IPS-18a (cell line): Measurements from ENCODE around the gene ACOT6.
"Not testable (repeated sequence)": the region's sequence is repeated elsewhere in the genome, so short reads cannot be mapped to it uniquely, and the experiment has no call there.

Source experiments
- H3K27ac ChIP-seq: one replicate; pipeline ENCODE4 v1.5.1; 2013; ENCODE audit warnings: low read length
- H3K27me3 ChIP-seq: one replicate; pipeline ENCODE4 v1.6.1; 2013; ENCODE audit warnings: mild to moderate bottlenecking, low read length; ENCODE audit not compliant: control insufficient read depth, insufficient read depth
- H3K36me3 ChIP-seq: one replicate; pipeline ENCODE4 v1.6.1; 2013; ENCODE audit warnings: low read depth, low read length; ENCODE audit not compliant: control insufficient read depth
- H3K4me1 ChIP-seq: one replicate; pipeline ENCODE4 v1.6.1; 2013; ENCODE audit warnings: low read depth, low read length; ENCODE audit not compliant: control insufficient read depth
- H3K4me3 ChIP-seq: one replicate; pipeline ENCODE4 v1.5.1; 2013; ENCODE audit warnings: low read length
- H3K9ac ChIP-seq: one replicate; pipeline ENCODE4 v1.6.1; 2013; ENCODE audit warnings: mild to moderate bottlenecking, low read length, moderate library complexity
- H3K9me3 ChIP-seq: one replicate; pipeline ENCODE4 v1.6.1; 2013; ENCODE audit warnings: low read depth, low read length; ENCODE audit not compliant: control insufficient read depth

ACOT6 gene, protein sequence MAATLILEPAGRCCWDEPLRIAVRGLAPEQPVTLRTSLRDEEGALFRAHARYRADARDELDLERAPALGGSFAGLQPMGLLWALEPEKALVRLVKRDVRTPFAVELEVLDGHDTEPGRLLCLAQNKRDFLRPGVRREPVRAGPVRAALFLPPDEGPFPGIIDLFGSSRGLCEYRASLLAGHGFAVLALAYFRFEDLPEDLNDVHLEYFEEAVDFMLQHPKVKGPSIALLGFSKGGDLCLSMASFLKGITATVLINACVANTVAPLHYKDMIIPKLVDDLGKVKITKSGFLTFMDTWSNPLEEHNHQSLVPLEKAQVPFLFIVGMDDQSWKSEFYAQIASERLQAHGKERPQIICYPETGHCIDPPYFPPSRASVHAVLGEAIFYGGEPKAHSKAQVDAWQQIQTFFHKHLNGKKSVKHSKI

DNA sequence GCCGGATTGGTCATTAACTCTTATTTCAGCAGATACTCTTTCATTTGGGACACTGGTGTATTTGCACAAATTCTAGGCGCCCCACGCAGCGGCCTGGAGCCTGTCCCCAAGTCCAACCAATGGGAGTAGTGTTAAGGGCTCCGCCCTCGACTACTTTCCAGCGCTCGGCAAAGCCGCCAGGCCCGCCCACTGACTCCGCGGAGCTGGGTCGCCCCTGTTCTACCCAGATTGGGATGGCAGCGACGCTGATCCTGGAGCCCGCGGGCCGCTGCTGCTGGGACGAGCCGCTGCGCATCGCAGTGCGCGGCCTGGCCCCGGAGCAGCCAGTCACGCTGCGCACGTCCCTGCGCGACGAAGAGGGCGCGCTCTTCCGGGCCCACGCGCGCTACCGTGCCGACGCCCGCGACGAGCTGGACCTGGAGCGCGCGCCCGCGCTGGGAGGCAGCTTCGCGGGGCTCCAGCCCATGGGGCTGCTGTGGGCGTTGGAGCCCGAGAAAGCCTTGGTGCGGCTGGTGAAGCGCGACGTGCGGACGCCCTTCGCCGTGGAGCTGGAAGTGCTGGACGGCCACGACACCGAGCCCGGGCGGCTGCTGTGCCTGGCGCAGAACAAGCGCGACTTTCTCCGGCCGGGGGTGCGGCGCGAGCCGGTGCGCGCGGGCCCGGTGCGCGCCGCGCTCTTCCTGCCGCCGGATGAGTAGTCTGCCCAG lies at the start of gene ACOT6:
ACOT6 (plus strand) TSS at position 179 of the 707 bp plus-strand sequence; CDS start at position 234, 55 bp downstream.
- Histone ChIP-seq H3K27ac (no peak within 1 kb of the TSS), H3K36me3 (no peaks in the 10 kb centered on the region), H3K9ac (peak within 1 kb of the TSS; percentile 50)

DNA sequence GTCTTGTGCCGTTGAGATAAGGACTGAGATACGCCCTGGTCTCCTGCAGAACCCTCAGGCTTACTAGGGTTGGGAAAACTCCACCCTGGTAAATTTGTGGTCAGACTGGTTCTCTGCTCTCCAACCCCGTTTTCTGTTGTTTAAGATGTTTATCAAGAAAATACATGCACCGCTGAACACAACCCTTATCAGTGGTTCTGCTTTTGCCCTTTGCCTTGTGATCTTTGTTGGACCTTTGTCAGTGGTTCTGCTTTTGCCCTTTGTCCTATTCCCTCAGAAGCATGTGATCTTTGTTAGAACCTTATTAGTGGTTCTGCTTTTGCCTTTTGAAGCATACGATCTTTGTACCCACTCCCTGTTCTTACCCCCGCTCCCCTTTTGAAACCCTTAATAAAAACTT lies 49.6 kb upstream of the ACOT6 start:
- not testable (repeated sequence) for H3K27me3 ChIP-seq, H3K36me3 ChIP-seq, H3K4me1 ChIP-seq, H3K27ac ChIP-seq, H3K9me3 ChIP-seq, H3K4me3 ChIP-seq, H3K9ac ChIP-seq

More for the DNA sequence above, at the start of gene ACOT6:
- H3K4me1 ChIP-seq: peaks cover 8% of the 10 kb centered on the region
- H3K4me3 ChIP-seq: peak within 1 kb of the TSS; percentile 71
- H3K27me3 ChIP-seq: peaks cover 40% of the 10 kb centered on the region
- no peaks in the 10 kb centered on the region for H3K9me3 ChIP-seq

- H3K4me3 ChIP-seq, H3K4me1 ChIP-seq, H3K27me3 ChIP-seq, H3K27ac ChIP-seq, H3K9me3 ChIP-seq, H3K9ac ChIP-seq, H3K36me3 ChIP-seq: not testable (repeated sequence)
Observed at GRCh38 chr14:73566431-73566830, 45.9 kb upstream of the ACOT6 start.

DNA sequence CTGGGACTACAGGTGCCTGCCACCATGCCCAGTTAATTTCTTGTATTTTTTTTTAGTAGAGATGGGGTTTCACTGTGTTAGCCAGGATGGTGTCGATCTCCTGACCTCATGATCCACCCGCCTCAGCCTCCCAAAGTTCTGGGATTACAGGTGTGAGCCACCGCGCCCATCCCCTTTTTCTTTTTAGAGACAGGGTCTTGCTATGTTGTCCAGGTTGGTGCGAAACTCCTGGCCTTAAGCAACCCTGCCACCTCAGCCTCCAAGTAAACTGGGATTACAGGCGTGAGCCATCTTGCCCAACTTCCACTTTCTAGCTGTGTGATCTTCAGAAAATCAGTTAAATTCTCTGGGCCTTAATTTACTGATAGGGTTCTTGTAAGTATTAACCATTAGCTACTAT lies 45.4 kb upstream of the ACOT6 start:
- H3K27ac ChIP-seq, H3K27me3 ChIP-seq, H3K9ac ChIP-seq, H3K4me1 ChIP-seq, H3K9me3 ChIP-seq, H3K4me3 ChIP-seq, H3K36me3 ChIP-seq: not testable (repeated sequence)

GRCh38 chr14:73567358-73567757 lies 45.0 kb upstream of the ACOT6 start:
- Histone ChIP-seq H3K4me3 (no peak overlapping the region), H3K9me3 (no peaks in the 10 kb centered on the region), H3K36me3 (no peaks in the 10 kb centered on the region), H3K4me1 (peaks cover 8% of the 10 kb centered on the region), H3K27ac (no peak overlapping the region), H3K27me3 (no peaks in the 10 kb centered on the region), H3K9ac (no peak overlapping the region)

DNA sequence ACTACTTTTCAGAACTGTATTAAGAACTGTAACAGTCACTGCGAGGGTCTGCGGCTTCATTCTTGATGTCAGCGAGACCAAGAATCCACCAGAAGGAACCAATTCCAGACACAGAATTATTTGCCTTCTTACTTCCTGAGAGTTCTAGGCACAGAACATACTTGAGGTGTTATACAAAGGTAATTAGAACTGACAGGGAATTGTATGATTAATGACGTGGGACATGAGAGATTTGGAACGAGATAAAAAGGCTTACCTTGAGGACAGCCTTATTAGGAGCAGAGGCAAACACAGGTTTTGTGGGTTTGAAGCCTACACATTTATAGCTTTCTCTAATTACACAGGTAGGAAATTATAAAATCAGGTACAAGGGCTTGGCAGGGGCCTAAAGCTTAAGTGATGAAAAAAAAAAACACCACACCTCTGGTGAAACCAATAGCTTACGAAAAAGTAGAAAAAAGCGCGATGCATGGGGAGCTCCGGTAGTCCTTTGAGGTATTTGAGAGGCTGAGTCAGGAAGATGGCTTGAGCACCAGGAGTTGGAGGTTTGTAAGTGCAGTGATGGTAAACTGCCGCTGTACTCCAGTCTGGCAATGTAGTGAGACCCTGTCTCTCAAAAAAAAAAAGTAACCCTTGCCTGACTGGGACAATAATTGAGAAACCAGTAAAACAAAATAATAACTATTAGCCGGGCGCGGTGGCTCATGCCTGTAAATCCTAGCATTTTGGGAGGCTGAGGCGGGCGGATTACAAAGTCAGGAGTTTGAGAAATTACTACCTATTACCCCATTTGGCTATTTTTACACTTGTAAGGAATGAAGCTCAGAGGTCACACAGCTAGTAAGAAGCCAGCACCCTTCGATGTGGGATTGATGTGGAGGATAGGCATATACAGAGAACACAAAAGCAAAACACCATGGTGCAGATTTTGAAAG lies 44.1 kb upstream of the ACOT6 start:
- Histone ChIP-seq H3K9me3 (no peaks in the 10 kb centered on the region), H3K36me3 (no peaks in the 10 kb centered on the region), H3K4me3 (peak overlapping the region; percentile 76), H3K27ac (no peak overlapping the region), H3K9ac (peak overlapping the region; percentile 85), H3K4me1 (peaks cover 8% of the 10 kb centered on the region), H3K27me3 (no peaks in the 10 kb centered on the region)

DNA sequence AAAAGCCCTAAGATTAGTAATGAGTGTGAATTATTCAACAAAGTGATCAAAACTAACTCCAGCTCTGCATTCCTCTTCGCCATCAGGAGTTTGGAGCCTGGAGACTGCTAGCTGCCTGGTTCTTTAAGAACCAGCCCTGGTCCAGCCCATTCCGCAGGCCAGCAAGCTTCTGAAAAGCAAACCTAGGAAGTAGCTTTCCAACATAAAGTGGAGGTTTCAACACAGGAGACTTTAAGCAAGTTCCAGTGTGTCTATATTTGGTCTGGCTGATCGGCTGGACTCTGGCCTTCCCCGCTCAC lies 43.5 kb upstream of the ACOT6 start:
- peak overlapping the region; percentile 85 for H3K9ac ChIP-seq
- H3K4me3 ChIP-seq: peak overlapping the region; percentile 76
- H3K4me1 ChIP-seq, H3K27ac ChIP-seq, H3K27me3 ChIP-seq, H3K9me3 ChIP-seq, H3K36me3 ChIP-seq: not testable (repeated sequence)

DNA sequence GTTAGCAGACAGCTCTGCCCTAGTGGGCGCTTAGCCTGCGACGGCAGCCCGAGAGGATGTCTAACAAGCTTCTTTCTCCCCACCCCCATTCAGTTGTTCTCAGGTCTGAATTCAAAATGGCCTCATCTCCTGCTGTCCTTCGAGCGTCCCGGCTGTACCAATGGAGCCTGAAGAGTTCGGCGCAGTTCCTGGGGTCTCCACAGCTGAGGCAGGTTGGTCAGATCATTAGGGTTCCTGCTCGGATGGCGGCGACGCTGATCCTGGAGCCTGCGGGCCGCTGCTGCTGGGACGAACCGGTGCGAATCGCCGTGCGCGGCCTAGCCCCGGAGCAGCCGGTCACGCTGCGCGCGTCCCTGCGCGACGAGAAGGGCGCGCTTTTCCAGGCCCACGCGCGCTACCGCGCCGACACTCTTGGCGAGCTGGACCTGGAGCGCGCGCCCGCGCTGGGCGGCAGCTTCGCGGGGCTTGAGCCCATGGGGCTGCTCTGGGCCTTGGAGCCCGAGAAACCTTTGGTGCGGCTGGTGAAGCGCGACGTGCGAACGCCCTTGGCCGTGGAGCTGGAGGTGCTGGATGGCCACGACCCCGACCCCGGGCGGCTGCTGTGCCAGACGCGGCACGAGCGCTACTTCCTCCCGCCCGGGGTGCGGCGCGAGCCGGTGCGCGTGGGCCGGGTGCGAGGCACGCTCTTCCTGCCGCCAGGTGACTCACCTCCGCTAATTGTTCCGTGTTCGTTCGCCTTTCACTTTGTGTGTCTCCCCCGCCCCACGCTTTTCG lies 42.9 kb upstream of the ACOT6 start, which contains the start of gene ACOT2:
ACOT2 (plus strand) TSS at position 29 of the 774 bp plus-strand sequence; CDS start at position 57, 28 bp downstream.
- not testable (repeated sequence) for H3K36me3 ChIP-seq, H3K27me3 ChIP-seq, H3K27ac ChIP-seq, H3K9me3 ChIP-seq, H3K4me1 ChIP-seq
- Histone ChIP-seq H3K9ac (peak within 1 kb of the TSS; percentile 85), H3K4me3 (peak within 1 kb of the TSS; percentile 76)

- not testable (repeated sequence) for H3K4me1 ChIP-seq, H3K4me3 ChIP-seq, H3K9ac ChIP-seq, H3K27me3 ChIP-seq, H3K27ac ChIP-seq, H3K9me3 ChIP-seq, H3K36me3 ChIP-seq
Observed at GRCh38 chr14:73570913-73571312, 41.4 kb upstream of the ACOT6 start.

DNA sequence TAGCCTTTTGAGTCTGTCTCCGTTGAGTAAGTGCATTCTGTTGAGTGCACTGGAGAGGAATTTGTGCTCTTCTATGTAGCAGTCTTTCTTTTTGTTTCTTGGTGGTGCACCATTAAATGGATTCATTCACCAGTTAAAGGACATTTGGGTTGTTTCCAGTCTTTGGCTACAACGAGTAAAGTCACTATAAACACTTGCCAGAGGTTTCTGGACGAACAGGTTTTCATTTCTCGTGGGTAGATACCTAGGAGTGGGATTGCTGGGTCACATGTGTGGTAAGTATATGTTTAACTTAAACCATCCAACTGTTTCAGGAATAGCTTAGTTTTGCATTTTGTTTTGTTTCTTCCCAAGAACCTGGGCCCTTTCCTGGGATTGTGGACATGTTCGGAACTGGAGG lies 39.3 kb upstream of the ACOT6 start:
- H3K27ac ChIP-seq, H3K4me1 ChIP-seq, H3K9ac ChIP-seq, H3K9me3 ChIP-seq, H3K27me3 ChIP-seq, H3K4me3 ChIP-seq, H3K36me3 ChIP-seq: not testable (repeated sequence)

DNA sequence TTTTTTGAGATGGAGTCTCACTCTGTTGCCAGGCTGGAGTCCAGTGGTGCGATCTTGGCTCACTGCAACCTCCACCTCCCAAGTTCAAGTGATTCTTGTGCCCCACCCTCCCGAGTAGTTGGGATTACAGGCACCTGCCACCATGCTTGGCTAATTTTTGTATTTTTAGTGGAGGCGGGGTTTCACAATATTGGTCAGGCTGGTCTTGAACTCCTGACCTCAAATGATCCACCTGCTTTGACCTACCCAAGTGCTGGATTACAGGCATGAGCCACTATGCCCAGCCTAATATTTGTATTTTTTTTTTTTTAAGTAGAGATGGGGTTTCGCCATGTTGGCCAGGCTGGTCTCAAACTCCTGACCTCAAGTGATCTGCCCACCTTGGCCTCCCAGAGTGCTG lies 38.6 kb upstream of the ACOT6 start:
- H3K4me3 ChIP-seq, H3K27ac ChIP-seq, H3K4me1 ChIP-seq, H3K27me3 ChIP-seq, H3K9ac ChIP-seq, H3K36me3 ChIP-seq, H3K9me3 ChIP-seq: not testable (repeated sequence)
